GM12872 (cell line): Measurements from ENCODE around the gene SMC1B.

Source experiments
- CTCF ChIP-seq: IDR thresholded peaks from 3 replicates; pipeline ENCODE4 v1.5.1; 2011; ENCODE audit warnings: low read depth, mild to moderate bottlenecking, low read length, moderate library complexity; ENCODE audit not compliant: insufficient read depth

SMC1B gene

GRCh38 chr22:45349916-45350315, 63.5 kb downstream of the SMC1B start:
- no peak for TF ChIP-seq CTCF

GRCh38 chr22:45344334-45344733, 69.1 kb downstream of the SMC1B start:
- no peak for TF ChIP-seq CTCF

GRCh38 chr22:45343143-45343542, 70.3 kb downstream of the SMC1B start:
- TF ChIP-seq CTCF, result no peak

- TF ChIP-seq CTCF, result no peak
Observed at GRCh38 chr22:45341498-45341897, 71.9 kb downstream of the SMC1B start.

- no peak for TF ChIP-seq CTCF
Observed at GRCh38 chr22:45340323-45340722, 73.1 kb downstream of the SMC1B start.

- TF ChIP-seq CTCF, result no peak
Observed at GRCh38 chr22:45338795-45339194, 74.6 kb downstream of the SMC1B start.

GRCh38 chr22:45337536-45337935, 75.9 kb downstream of the SMC1B start:
- TF ChIP-seq CTCF, result no peak

- no peak for TF ChIP-seq CTCF
Observed at GRCh38 chr22:45336971-45337431, 76.4 kb downstream of the SMC1B start.
